Breast epithelium (tissue), 4 donors: ENCODE data around the gene PRR7. TPM values are rescaled to one million over a fixed set of nuclear protein-coding genes. Genes with fewer than 3 reads are reported as not detected.

ENCODE experiments used
- DNase-seq, 2 donors: peaks; one replicate each; pipeline ENCODE4 v3.0.0-alpha.2; 2019; ENCODE audit warnings: low spot score in 2 of 2
- H3K27ac ChIP-seq, 2 donors: fragments of 200-600 bp; sonication (generic) in 1 of 2; one replicate each; pipeline ENCODE4 v1.5.1; 2016 to 2019; ENCODE audit warnings: mild to moderate bottlenecking in 1 of 2
- H3K27me3 ChIP-seq, 2 donors: fragments of 200-600 bp; sonication (generic) in 1 of 2; one replicate each; pipeline versions ENCODE4 v1.5.1 to v1.6.0; 2017 to 2019; ENCODE audit warnings: control low read depth in 1 of 2, mild to moderate bottlenecking in 1 of 2
- H3K36me3 ChIP-seq: fragments of 200-600 bp; one replicate; pipeline ENCODE4 v1.5.1; 2019
- H3K4me1 ChIP-seq, 2 donors: fragments of 200-600 bp; sonication (generic); one replicate each; pipeline ENCODE4 v1.5.1; 2016 to 2019; ENCODE audit warnings: control low read depth in 1 of 2
- H3K4me3 ChIP-seq, 3 donors: fragments of 200-600 bp; sonication (generic); 1 replicate in 2 of 3; 2 replicates in 1 of 3; pipeline ENCODE4 v1.5.1; 2016 to 2019; ENCODE audit warnings: mild to moderate bottlenecking in 3 of 3, moderate library complexity in 2 of 3
- H3K9me3 ChIP-seq, 2 donors: fragments of 200-600 bp; sonication (generic) in 1 of 2; one replicate each; pipeline ENCODE4 v1.5.1; 2016 to 2019; ENCODE audit warnings: control low read depth in 1 of 2
- POLR2A ChIP-seq: fragments of 450-650 bp; IDR thresholded peaks from one replicate; pipeline ENCODE4 v1.6.1; 2016; ENCODE audit warnings: antibody characterized with exemption, mild to moderate bottlenecking, moderate library complexity
- POLR2AphosphoS5 ChIP-seq, 3 donors: sonication (generic); formaldehyde crosslinking; IDR thresholded peaks; one replicate each; pipeline ENCODE4 v1.6.1; 2017; ENCODE audit warnings: antibody characterized with exemption in 3 of 3
- intact Hi-C: fragments of 100-400 bp; cut with DNase I; formaldehyde crosslinking; loops from one replicate; pipeline ENCODE4 v1.15.1; 2023; ENCODE audit warnings: low total_unique reads
- total RNA-seq, 3 donors: library from RNA; depleted of rRNA; stranded (reverse); fragments of >200 nt; gene quantifications; one replicate each; pipeline ENCODE4 v1.1.0, GENCODE V29; 2016
- TF ChIP-seq, protein P1 (sequence below), 3 donors: fragments of 450-650 bp; IDR thresholded peaks; one replicate each; pipeline ENCODE4 v1.5.1; 2016 to 2017; ENCODE audit warnings: antibody characterized with exemption in 3 of 3, mild to moderate bottlenecking in 3 of 3, moderate library complexity in 3 of 3

PRR7 gene
- total RNA-seq, 3 donors from 2014 or later: 0.48 to 2.0 (median 1.3) TPM

DNA sequence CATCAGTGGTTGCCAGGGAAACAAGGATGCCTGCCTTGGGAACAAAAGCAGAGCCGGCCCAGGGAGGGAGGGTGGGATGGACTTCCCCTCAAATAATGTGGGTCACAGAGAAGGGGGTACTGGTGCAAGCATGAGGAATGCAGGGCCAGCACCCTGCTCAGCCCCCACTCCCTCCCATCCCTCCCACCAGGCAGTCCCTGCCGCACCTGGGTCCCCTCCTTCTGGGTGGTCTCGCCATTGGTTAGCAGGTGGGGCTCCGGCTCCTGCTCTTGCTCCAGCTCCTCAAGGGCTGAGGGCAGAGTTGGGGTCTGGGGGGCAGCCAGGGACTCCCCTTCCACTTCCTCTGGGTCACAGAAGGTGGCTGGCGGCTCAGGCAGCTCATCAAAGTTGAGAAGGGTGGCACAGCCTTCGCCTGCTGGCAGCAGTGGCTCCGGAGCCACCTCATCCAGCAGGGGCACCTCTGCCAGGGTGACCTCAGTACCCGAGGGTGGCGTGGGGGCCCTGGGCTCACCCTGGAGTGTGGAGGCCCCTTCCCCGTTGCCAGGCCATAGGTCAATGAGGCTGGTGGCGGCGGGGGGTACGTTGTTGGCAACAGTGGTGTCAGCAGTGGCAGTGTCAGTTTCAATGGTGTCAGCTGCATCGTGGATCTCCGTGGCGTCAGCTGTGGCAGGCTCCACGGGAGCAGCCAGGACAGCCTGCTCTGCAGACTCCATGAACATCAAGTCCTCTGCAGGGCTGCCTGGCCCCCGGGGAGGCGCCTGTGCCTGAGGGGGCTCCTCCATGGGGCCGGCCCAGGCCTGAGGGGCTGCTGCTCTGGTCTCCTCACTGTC is 11.5 kb downstream of the PRR7 start:
- Histone ChIP-seq H3K4me3 (no peak overlapping the region), H3K4me1 (no peaks in the 10 kb centered on the region), H3K9me3 (no peaks in the 10 kb centered on the region), H3K27ac (peak overlapping the region; percentile 81 to 82), H3K27me3 (no peaks in the 10 kb centered on the region), H3K36me3 (no peaks in the 10 kb centered on the region)
- no peak for DNase-seq
- intact Hi-C loops: loop anchor here (10.0 kb wide), 1 partner anchor 343 kb away; no protein-coding TSS in a partner anchor
- TF ChIP-seq, protein P1, sequence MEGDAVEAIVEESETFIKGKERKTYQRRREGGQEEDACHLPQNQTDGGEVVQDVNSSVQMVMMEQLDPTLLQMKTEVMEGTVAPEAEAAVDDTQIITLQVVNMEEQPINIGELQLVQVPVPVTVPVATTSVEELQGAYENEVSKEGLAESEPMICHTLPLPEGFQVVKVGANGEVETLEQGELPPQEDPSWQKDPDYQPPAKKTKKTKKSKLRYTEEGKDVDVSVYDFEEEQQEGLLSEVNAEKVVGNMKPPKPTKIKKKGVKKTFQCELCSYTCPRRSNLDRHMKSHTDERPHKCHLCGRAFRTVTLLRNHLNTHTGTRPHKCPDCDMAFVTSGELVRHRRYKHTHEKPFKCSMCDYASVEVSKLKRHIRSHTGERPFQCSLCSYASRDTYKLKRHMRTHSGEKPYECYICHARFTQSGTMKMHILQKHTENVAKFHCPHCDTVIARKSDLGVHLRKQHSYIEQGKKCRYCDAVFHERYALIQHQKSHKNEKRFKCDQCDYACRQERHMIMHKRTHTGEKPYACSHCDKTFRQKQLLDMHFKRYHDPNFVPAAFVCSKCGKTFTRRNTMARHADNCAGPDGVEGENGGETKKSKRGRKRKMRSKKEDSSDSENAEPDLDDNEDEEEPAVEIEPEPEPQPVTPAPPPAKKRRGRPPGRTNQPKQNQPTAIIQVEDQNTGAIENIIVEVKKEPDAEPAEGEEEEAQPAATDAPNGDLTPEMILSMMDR (IDR thresholded peaks at IDR 0.05): no peak
- no peak for TF ChIP-seq POLR2A
- no peak for TF ChIP-seq POLR2AphosphoS5 (IDR thresholded peaks at IDR 0.05)

DNA sequence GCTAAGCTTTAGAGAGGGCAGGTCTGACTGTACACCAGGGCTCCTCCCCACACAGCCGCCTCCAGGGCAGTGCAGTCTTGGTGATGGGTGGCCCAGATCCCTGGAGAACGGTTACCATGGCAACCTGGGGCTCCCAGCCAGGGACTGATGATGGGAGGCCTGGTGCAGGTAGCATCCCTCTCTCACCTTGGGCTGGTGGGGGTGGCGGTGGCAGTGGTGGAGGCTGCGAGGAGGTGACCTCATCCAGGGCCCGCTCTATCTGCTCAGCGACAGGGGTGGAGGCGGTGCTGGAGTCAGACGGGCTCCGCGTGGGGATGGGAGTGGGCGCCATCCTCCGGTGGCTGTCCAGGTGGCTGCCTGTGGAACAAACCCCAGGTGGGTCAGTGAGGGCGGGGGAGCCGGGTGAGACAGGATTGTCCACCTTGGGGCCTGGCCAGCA is 12.3 kb downstream of the PRR7 start:
- Histone ChIP-seq H3K4me3 (no peak overlapping the region), H3K4me1 (no peaks in the 10 kb centered on the region), H3K9me3 (no peaks in the 10 kb centered on the region), H3K27me3 (no peaks in the 10 kb centered on the region), H3K27ac (no peak overlapping the region), H3K36me3 (no peaks in the 10 kb centered on the region)
- DNase-seq: no peak
- intact Hi-C loops: loop anchor here (10.0 kb wide), 1 partner anchor 344 kb away; no protein-coding TSS in a partner anchor
- TF ChIP-seq POLR2AphosphoS5 (IDR thresholded peaks at IDR 0.05) (no peak), POLR2A (no peak)
- TF ChIP-seq, protein P1 (IDR thresholded peaks at IDR 0.05): no peak

DNA sequence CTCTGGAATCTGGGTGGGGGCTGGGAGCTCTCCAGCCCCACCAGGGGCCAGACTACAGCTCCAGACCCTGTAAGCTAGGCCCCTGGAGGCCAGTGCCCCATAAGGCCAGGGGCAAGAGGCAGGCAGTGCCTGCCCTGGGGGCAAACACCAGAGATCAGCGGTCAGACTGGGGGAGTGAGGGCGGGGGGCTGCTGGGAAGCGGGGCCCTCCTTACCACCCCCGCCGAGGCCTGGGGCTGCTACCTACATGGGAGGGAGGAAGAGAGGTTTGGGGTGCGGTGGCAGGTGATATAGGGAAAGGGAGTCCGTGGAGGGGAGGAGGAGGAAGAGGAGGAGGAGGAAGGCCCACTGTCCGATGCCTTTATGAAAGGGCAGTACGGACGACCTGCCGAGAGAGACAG is 12.7 kb downstream of the PRR7 start:
- no peak overlapping the region for H3K27ac ChIP-seq
- intact Hi-C loops: loop anchor here (10.0 kb wide), 1 partner anchor 345 kb away; no protein-coding TSS in a partner anchor
- no peaks in the 10 kb centered on the region for H3K27me3 ChIP-seq
- no peak for TF ChIP-seq POLR2A
- TF ChIP-seq POLR2AphosphoS5 (IDR thresholded peaks at IDR 0.05): no peak
- DNase-seq: no peak
- H3K36me3 ChIP-seq: no peaks in the 10 kb centered on the region
- no peak overlapping the region for H3K4me3 ChIP-seq
- no peaks in the 10 kb centered on the region for H3K4me1 ChIP-seq
- H3K9me3 ChIP-seq: no peaks in the 10 kb centered on the region

DNA sequence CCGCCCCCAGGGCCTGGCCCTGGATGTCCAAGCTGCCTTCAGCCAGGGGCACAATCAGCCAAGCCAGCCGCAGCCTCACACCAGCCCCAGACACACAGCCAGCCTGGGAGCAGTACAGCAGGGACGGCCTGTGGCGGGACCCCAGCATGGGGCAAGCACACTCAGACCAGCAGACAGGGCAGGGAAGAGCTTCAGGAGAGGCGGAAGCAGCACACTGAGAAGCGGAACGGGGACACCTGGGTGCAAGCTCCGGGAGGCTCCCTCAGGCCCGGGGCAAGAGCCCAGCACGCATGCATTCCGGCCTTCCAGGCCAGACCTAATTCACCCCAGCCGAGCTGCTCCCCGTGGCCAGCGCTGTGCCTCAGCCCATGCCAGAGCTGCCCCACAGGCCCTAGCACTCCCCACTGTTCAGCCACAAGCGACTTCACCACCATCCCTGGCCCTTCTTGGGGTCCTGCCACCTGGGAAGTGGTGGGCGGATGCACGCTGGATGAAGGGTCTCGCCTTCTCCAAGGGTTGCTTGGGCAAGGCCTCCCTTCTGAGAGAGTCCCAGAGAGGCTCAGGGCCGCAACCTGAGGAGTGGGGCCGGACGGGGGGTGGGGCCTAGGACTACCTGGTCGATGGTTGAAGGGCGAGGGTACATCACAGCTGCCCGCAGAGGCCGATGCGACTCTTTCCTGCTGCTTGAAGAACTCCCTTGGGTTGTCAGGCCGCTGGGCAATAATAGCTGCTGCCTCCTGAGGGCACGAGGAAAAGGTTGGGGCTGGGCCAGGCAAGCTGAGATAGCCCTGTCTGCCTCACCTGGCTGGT is 13.4 kb downstream of the PRR7 start:
- Histone ChIP-seq H3K9me3 (no peaks in the 10 kb centered on the region), H3K27ac (no peak overlapping the region), H3K4me1 (no peaks in the 10 kb centered on the region), H3K27me3 (no peaks in the 10 kb centered on the region), H3K4me3 (no peak overlapping the region), H3K36me3 (no peaks in the 10 kb centered on the region)
- no peak for DNase-seq
- TF ChIP-seq POLR2AphosphoS5 (IDR thresholded peaks at IDR 0.05) (no peak), POLR2A (no peak)
- TF ChIP-seq, protein P1 (IDR thresholded peaks at IDR 0.05): no peak
- intact Hi-C loops: loop anchor here (10.0 kb wide), 1 partner anchor 345 kb away; no protein-coding TSS in a partner anchor

DNA sequence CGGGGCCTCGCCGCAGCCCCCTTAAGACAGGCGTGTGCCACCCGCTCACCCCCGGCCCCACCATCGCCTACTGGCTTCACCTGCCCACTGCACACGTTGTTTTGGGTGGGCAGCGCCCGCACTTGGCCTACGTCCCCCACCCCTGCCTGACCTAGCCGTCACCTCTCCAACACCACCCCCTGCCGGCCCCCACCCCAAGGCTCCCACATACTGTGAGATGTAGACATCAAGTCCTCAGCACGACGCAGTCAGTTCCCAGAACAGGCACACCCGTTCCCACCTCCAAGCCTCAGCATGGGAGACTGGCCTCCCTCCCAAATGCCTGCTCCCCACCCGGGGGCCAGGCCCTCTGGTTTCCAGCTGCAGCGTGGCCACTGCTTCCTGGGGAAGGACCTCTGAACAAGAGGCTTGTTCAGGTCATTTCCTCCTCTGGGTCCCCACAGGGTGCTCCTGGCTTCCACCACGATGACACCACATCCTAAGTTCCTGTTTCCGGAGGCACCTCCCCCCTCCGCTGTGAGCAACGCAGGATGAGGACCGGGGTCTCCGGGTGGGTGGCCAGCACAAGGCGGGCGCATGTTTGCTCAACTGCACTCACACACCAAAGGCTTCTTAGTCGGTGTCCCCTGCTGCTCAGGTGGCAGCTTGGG is 15.5 kb downstream of the PRR7 start:
- Histone ChIP-seq H3K27ac (peak overlapping the region in 1 of 2 donors; percentile 70), H3K4me1 (no peaks in the 10 kb centered on the region), H3K27me3 (no peaks in the 10 kb centered on the region), H3K9me3 (no peaks in the 10 kb centered on the region), H3K4me3 (peak overlapping the region in 1 of 3 donors; percentile 30), H3K36me3 (no peaks in the 10 kb centered on the region)
- intact Hi-C loops: no loop called here
- DNase-seq: no peak
- no peak for TF ChIP-seq POLR2A
- peak in 1 of 3 donors; percentile 18 for TF ChIP-seq POLR2AphosphoS5 (IDR thresholded peaks at IDR 0.05)
